Bronchial epithelial cell (primary cell): ENCODE measurements around the gene SEZ6L. TPM values are rescaled to one million over a fixed set of nuclear protein-coding genes. Genes with fewer than 3 reads are reported as not detected.
"Not testable (repeated sequence)": the region's sequence is repeated elsewhere in the genome, so short reads cannot be mapped to it uniquely, and the experiment has no call there.

Experiments used
- DNase-seq: peaks from one replicate; pipeline ENCODE4 v3.0.0-alpha.2; 2010; ENCODE audit warnings: low read depth
- FAIRE-seq: peaks from 2 replicates; lab custom pipeline; 2011; peaks lifted over from hg19 to GRCh38; lab: Jason Lieb, UNC
- H3K27me3 ChIP-seq: 2 replicates; pipeline ENCODE4 v1.5.1; 2011; ENCODE audit warnings: low read length; ENCODE audit not compliant: control insufficient read depth, insufficient read depth
- H3K36me3 ChIP-seq: 2 replicates; pipeline ENCODE4 v1.5.1; 2011; ENCODE audit warnings: low read length; ENCODE audit not compliant: control insufficient read depth, insufficient read depth
- H3K4me3 ChIP-seq: 2 replicates; pipeline ENCODE4 v1.5.1; 2011; ENCODE audit warnings: mild to moderate bottlenecking, low read depth, low read length, control low read depth
- CTCF ChIP-seq: IDR thresholded peaks from 2 replicates; pipeline ENCODE4 v1.5.1; 2011; ENCODE audit warnings: mild to moderate bottlenecking, moderate library complexity, low read length, control low read depth, inconsistent platforms; ENCODE audit not compliant: insufficient read depth, severe bottlenecking
- total RNA-seq: library from RNA; depleted of rRNA; stranded (reverse); fragments of >200 nt; gene quantifications from 2 replicates; pipeline ENCODE4 v1.2.1, GENCODE V29; 2014

Gene SEZ6L
- total RNA-seq, 1 donor from 2014 or later: not detected

GRCh38 chr22:26406118-26406517 is 236.9 kb downstream of the SEZ6L start:
- TF ChIP-seq CTCF: no peak

GRCh38 chr22:26408562-26409220 is 239.4 kb downstream of the SEZ6L start:
- not testable (repeated sequence) for H3K27me3 ChIP-seq, DNase-seq, H3K4me3 ChIP-seq, H3K36me3 ChIP-seq, FAIRE-seq

More at GRCh38 chr22:26406118-26406517, 236.9 kb downstream of the SEZ6L start:
- no peak for FAIRE-seq
- no peaks in the 10 kb centered on the region for H3K36me3 ChIP-seq
- no peak for DNase-seq
- no peak overlapping the region for H3K4me3 ChIP-seq
- peaks cover 4% of the 10 kb centered on the region for H3K27me3 ChIP-seq

GRCh38 chr22:26409719-26410335 is 240.6 kb downstream of the SEZ6L start:
- FAIRE-seq (no peak), DNase-seq (no peak)
- no peaks in the 10 kb centered on the region for H3K36me3 ChIP-seq

GRCh38 chr22:26410386-26410785 is 241.1 kb downstream of the SEZ6L start:
- DNase-seq (no peak), FAIRE-seq (no peak)
- H3K27me3 ChIP-seq: no peaks in the 10 kb centered on the region
- H3K36me3 ChIP-seq: no peaks in the 10 kb centered on the region
- TF ChIP-seq CTCF: no peak
- no peak overlapping the region for H3K4me3 ChIP-seq

More at GRCh38 chr22:26409719-26410335, 240.6 kb downstream of the SEZ6L start:
- H3K4me3 ChIP-seq: no peak overlapping the region
- peaks cover 3% of the 10 kb centered on the region for H3K27me3 ChIP-seq
- no peak for TF ChIP-seq CTCF

- H3K27me3 ChIP-seq: no peaks in the 10 kb centered on the region
These were observed 245.1 kb downstream of the SEZ6L start for GRCh38 chr22:26414347-26414746.

GRCh38 chr22:26416256-26416655 is 247.0 kb downstream of the SEZ6L start:
- no peak for FAIRE-seq

More at GRCh38 chr22:26414347-26414746, 245.1 kb downstream of the SEZ6L start:
- Histone ChIP-seq H3K4me3 (no peak overlapping the region), H3K36me3 (no peaks in the 10 kb centered on the region)
- TF ChIP-seq CTCF: no peak
- FAIRE-seq (no peak), DNase-seq (no peak)

More at GRCh38 chr22:26416256-26416655, 247.0 kb downstream of the SEZ6L start:
- H3K4me3 ChIP-seq: no peak overlapping the region
- DNase-seq: peak; percentile 9
- H3K36me3 ChIP-seq: no peaks in the 10 kb centered on the region
- no peaks in the 10 kb centered on the region for H3K27me3 ChIP-seq
- TF ChIP-seq CTCF: no peak
